Esophagus muscularis mucosa (tissue), 4 donors: ENCODE data around the gene CEND1. TPM values are rescaled to one million over a fixed set of nuclear protein-coding genes. Genes with fewer than 3 reads are reported as not detected.

Experiments
- DNase-seq: peaks from one replicate; pipeline ENCODE4 v3.0.0-alpha.2; 2017; ENCODE audit errors: extremely low spot score
- H3K27ac ChIP-seq, 4 donors: fragments of 200-600 bp; sonication (generic); replicated peaks in 1 of 4; 1 replicate in 3 of 4; 2 replicates in 1 of 4; pipeline ENCODE4 v1.5.1; 2016 to 2019; ENCODE audit warnings: mild to moderate bottlenecking in 1 of 4
- H3K27me3 ChIP-seq, 4 donors: fragments of 200-600 bp; sonication (generic); one replicate each; pipeline versions ENCODE4 v1.5.1 to v1.6.0; 2016 to 2019
- H3K36me3 ChIP-seq, 4 donors: fragments of 200-600 bp; sonication (generic); one replicate each; pipeline ENCODE4 v1.5.1; 2016 to 2019
- H3K4me1 ChIP-seq, 4 donors: fragments of 200-600 bp; sonication (generic); one replicate each; pipeline ENCODE4 v1.5.1; 2016 to 2019
- H3K4me3 ChIP-seq, 4 donors: fragments of 200-600 bp; sonication (generic); 1 replicate in 2 of 4; 2 replicates in 2 of 4; pipeline ENCODE4 v1.5.1; 2016 to 2019; ENCODE audit warnings: mild to moderate bottlenecking in 4 of 4, moderate library complexity in 1 of 4
- H3K9me3 ChIP-seq, 4 donors: fragments of 200-600 bp; sonication (generic); 1 replicate in 3 of 4; 2 replicates in 1 of 4; pipeline ENCODE4 v1.5.1; 2016 to 2019
- CTCF ChIP-seq, 3 experiments: fragments of 200-600 bp in 2 of 3; fragments of 450-650 bp in 1 of 3; sonication (generic) in 2 of 3; IDR thresholded peaks; one replicate each; pipeline ENCODE4 v1.5.1; 2017 to 2019; ENCODE audit warnings: antibody characterized with exemption in 3 of 3, mild to moderate bottlenecking in 2 of 3, moderate library complexity in 1 of 3
- EP300 ChIP-seq: sonication (generic); formaldehyde crosslinking; IDR thresholded peaks from one replicate; pipeline ENCODE4 v1.6.1; 2017; ENCODE audit warnings: antibody characterized with exemption
- POLR2A ChIP-seq: fragments of 450-650 bp; IDR thresholded peaks from one replicate; pipeline ENCODE4 v1.6.1; 2017; ENCODE audit warnings: antibody characterized with exemption, moderate library complexity, mild to moderate bottlenecking, low read depth
- POLR2AphosphoS5 ChIP-seq, 2 donors: sonication (generic); formaldehyde crosslinking; IDR thresholded peaks; one replicate each; pipeline ENCODE4 v1.6.1; 2017; ENCODE audit warnings: antibody characterized with exemption in 2 of 2
- WGBS: methylation state at CpG from one replicate; pipeline ENCODE4 v1.1.5; 2018; 5-methylcytosine and 5-hydroxymethylcytosine counted together
- intact Hi-C: fragments of 100-400 bp; cut with DNase I; formaldehyde crosslinking; loops from one replicate; pipeline ENCODE4 v1.15.1; 2023
- total RNA-seq, 4 donors: library from RNA; depleted of rRNA; stranded (reverse); fragments of >200 nt; gene quantifications; one replicate each; pipeline versions ENCODE4 v1.1.0 to v1.2.1, GENCODE V29; 2016

The CEND1 gene
- total RNA-seq, 4 donors from 2014 or later = 0.42 to 3.3 (median 2.6) TPM

DNA sequence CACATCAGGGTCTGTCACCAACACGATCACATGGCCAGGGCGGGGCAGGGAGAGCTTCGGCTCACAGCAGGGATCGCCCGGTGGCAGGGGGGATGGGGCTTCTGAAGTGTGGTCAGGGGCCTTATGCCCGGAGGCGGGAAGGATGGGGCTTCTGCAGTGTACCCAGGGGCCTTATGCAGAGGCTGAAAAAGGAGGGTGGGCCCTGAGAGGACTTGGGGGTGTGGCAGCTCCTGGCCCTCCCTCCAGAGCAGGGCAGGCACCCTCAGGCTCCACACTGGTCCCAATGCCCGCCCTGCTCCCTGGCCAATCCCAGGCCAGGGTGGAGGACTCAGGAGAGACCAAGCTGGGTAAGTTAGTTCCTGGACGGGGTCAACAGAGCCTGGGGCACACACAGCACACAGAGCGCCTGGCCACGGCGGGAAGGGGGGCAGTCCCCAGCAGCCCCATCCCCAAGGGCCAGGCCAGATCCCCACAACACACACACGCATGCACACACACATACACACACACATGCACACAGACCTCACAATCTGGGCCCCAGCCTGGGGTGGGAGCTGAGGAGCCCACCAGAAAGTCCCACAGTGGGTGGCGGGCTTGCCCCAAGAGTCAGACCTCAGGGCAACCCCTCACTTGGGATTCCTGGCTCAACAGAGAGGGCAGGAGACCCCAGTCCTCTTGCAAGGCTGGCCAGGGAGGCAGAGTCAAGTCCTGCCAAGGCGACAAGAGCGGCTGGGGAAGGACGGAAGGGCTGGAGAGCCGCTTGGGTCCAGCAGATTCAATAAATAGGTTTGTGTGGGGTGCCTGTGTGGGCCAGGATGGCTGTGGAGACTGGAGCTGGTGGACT is 1.1 kb upstream of the CEND1 start:
- 63% methylated on average over 4 of the region's 18 CpGs for WGBS
- Histone ChIP-seq H3K27me3 (peaks cover 0 to 42% (median 12%) of the 10 kb centered on the region in 4 donors), H3K36me3 (peaks cover 0 to 28% (median 25%) of the 10 kb centered on the region in 4 donors), H3K4me3 (no peak overlapping the region), H3K27ac (no peak overlapping the region), H3K4me1 (peaks cover 14 to 38% (median 27%) of the 10 kb centered on the region in 4 donors), H3K9me3 (no peaks in the 10 kb centered on the region)
- intact Hi-C loops = no loop called here
- TF ChIP-seq POLR2AphosphoS5 (IDR thresholded peaks at IDR 0.05) (no peak), POLR2A (no peak), CTCF (IDR thresholded peaks at IDR 0.05) (no peak), EP300 (no peak)
- DNase-seq = no peak

GRCh38 chr11:788953-789940 is 643 bp downstream of the CEND1 start:
- peaks cover 0 to 33% (median 26%) of the 10 kb centered on the region in 4 donors for H3K36me3 ChIP-seq
- H3K27me3 ChIP-seq = peaks cover 0 to 42% (median 12%) of the 10 kb centered on the region in 4 donors
- DNase-seq = no peak
- H3K4me3 ChIP-seq = peak overlapping the region in 3 of 4 donors; percentile 18 to 39 (median 28)
- intact Hi-C loops = no loop called here
- 50% methylated on average over 18 of the region's 31 CpGs for WGBS
- TF ChIP-seq EP300 (no peak), POLR2AphosphoS5 (IDR thresholded peaks at IDR 0.05) (no peak), POLR2A (no peak), CTCF (IDR thresholded peaks at IDR 0.05) (no peak)
- H3K4me1 ChIP-seq = peaks cover 0 to 21% (median 12%) of the 10 kb centered on the region in 4 donors
- H3K9me3 ChIP-seq = no peaks in the 10 kb centered on the region
- H3K27ac ChIP-seq = no peak overlapping the region

DNA sequence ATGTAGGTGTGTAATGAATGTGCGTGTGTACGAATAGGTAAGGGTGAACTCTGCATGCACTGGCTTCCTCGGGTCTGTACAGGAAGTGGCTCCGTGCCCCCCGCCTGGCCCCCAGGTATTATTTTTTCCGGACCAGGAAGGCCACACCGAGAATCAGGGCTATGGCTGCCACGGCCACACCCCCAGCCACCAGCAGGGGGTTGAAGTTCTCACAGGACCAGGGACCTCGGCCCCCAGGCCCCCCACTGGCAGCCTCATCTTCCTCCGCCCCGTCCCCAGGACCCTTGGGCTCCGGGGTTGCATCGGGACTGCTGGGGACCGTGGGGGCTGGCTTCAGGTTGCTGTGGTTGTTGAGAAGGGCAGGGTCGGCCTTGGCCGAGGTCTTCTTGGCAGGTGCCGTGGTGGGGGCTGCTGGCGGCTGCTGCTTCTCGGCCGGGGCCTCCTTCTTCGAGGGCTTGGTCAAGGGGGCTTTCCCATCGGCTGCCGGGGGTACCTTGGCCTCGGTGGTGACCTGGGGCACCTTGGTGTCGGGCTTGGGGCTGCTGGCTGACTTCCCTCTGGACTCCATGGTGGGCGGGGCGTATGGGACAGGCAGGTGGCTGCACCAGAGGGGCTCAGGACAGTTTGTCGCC is 1.8 kb downstream of the CEND1 start:
- Histone ChIP-seq H3K27me3 (peaks cover 0 to 42% (median 12%) of the 10 kb centered on the region in 4 donors), H3K9me3 (no peaks in the 10 kb centered on the region), H3K4me1 (peaks cover 9 to 26% (median 17%) of the 10 kb centered on the region in 4 donors), H3K4me3 (no peak overlapping the region), H3K36me3 (peaks cover 0 to 29% (median 20%) of the 10 kb centered on the region in 4 donors), H3K27ac (no peak overlapping the region)
- 74% methylated on average over 19 of the region's 28 CpGs for WGBS
- no peak for DNase-seq
- intact Hi-C loops = no loop called here
- TF ChIP-seq POLR2AphosphoS5 (IDR thresholded peaks at IDR 0.05) = no peak
- TF ChIP-seq CTCF (IDR thresholded peaks at IDR 0.05) = no peak
- TF ChIP-seq EP300 = no peak
- no peak for TF ChIP-seq POLR2A

DNA sequence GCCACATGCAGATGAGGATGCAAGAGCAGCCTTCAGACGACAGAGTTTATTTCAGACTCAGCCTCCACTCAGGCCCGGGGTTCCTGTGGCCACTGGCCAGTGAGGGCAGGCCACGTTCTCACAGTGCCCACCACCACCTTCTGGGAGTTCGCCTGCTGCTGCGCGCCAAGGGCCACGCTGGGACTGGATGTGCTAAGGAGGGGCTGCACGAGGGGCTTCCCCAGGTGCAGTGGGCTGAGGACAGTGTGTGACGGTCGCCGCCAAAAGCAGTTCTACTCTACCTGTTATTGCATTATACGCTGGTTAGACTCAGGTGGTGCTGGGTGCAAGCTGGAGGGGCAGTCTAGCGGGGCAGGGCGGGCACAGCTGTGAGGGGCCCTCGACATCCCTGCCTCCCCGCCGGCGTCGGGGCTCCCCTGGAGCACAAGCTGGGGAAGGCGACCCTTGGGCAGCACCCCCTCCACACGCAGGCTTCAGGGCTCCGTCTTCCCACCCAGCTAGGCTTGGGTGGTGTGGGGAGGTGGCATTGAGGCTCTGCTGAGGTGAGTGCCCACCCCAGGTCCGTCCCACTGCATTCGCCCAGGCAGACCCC is 2.7 kb downstream of the CEND1 start:
- no peak for DNase-seq
- no peak overlapping the region for H3K27ac ChIP-seq
- no peaks in the 10 kb centered on the region for H3K9me3 ChIP-seq
- peaks cover 10 to 32% (median 19%) of the 10 kb centered on the region in 4 donors for H3K4me1 ChIP-seq
- TF ChIP-seq POLR2AphosphoS5 (IDR thresholded peaks at IDR 0.05) (no peak), POLR2A (no peak)
- H3K36me3 ChIP-seq = peaks cover 0 to 19% (median 11%) of the 10 kb centered on the region in 4 donors
- H3K27me3 ChIP-seq = peaks cover 0 to 42% (median 12%) of the 10 kb centered on the region in 4 donors
- whole genome bisulfite sequencing = 87% methylated on average over 18 of the region's 24 CpGs
- intact Hi-C loops = no loop called here
- H3K4me3 ChIP-seq = no peak overlapping the region
